ENCODE measurements around the gene CENPE. TPM values are rescaled to one million over a fixed set of nuclear protein-coding genes. Genes with fewer than 3 reads are reported as not detected.

CENPE gene
- total RNA-seq, 1 experiment from 2014 or later, result 80.3 TPM

GRCh38 chr4:103150677-103151076 is 47.5 kb downstream of the CENPE start:
- H3K4me3 ChIP-seq (ENCODE audit: low read depth, low read length, poor library complexity, severe bottlenecking), result no peak overlapping the region
- H3K27ac ChIP-seq (ENCODE audit: low read depth, low read length, poor library complexity, severe bottlenecking), result no peak overlapping the region
- ChIA-PET POLR2A (ENCODE audit: low non-redundant PET) (no interaction called here), CTCF (no interaction called here)
- DNase-seq (ENCODE audit: low spot score), result no peak
- BruUV-seq (replicated peaks), result no TSS peak
- peaks cover 60% of the 10 kb centered on the region for H3K36me3 ChIP-seq (ENCODE audit: insufficient read depth, low read length, poor library complexity, severe bottlenecking)
- H3K4me1 ChIP-seq (ENCODE audit: insufficient read depth, low read length, poor library complexity, severe bottlenecking), result no peaks in the 10 kb centered on the region
- TF ChIP-seq EZH2 (IDR thresholded peaks at IDR 0.05; ENCODE audit: borderline replicate concordance, low read depth, low read length, poor library complexity, severe bottlenecking), result no peak
- TF ChIP-seq CTCF (conservative IDR thresholded peaks at IDR 0.05; ENCODE audit: low read depth, low read length), result no peak
- no peaks in the 10 kb centered on the region for H3K9me3 ChIP-seq (ENCODE audit: low read depth, low read length, poor library complexity, severe bottlenecking)
- H3K27me3 ChIP-seq (replicated peaks; ENCODE audit: insufficient read depth, low read depth, low read length, poor library complexity), result no peaks in the 10 kb centered on the region
- intact Hi-C loops (cut with micrococcal nuclease; ENCODE audit: unreplicated experiment), result no loop called here

- no peak for TF ChIP-seq EZH2 (IDR thresholded peaks at IDR 0.05; ENCODE audit: borderline replicate concordance, low read depth, low read length, poor library complexity, severe bottlenecking)
- TF ChIP-seq CTCF (conservative IDR thresholded peaks at IDR 0.05; ENCODE audit: low read depth, low read length), result no peak
- ChIA-PET CTCF (no interaction called here), POLR2A (ENCODE audit: low non-redundant PET) (no interaction called here)
- Histone ChIP-seq H3K36me3 (ENCODE audit: insufficient read depth, low read length, poor library complexity, severe bottlenecking) (peaks cover 73% of the 10 kb centered on the region), H3K4me1 (ENCODE audit: insufficient read depth, low read length, poor library complexity, severe bottlenecking) (no peaks in the 10 kb centered on the region), H3K27me3 (replicated peaks; ENCODE audit: insufficient read depth, low read depth, low read length, poor library complexity) (no peaks in the 10 kb centered on the region), H3K9me3 (ENCODE audit: low read depth, low read length, poor library complexity, severe bottlenecking) (no peaks in the 10 kb centered on the region), H3K4me3 (ENCODE audit: low read depth, low read length, poor library complexity, severe bottlenecking) (no peak overlapping the region), H3K27ac (ENCODE audit: low read depth, low read length, poor library complexity, severe bottlenecking) (no peak overlapping the region)
- intact Hi-C loops (cut with micrococcal nuclease; ENCODE audit: unreplicated experiment), result no loop called here
- TSS peak; percentile 79 for BruUV-seq (replicated peaks)
- no peak for DNase-seq (ENCODE audit: low spot score)
Measured at GRCh38 chr4:103144926-103145325, 53.2 kb downstream of the CENPE start.

- peaks cover 86% of the 10 kb centered on the region for H3K36me3 ChIP-seq (ENCODE audit: insufficient read depth, low read length, poor library complexity, severe bottlenecking)
- no peaks in the 10 kb centered on the region for H3K4me1 ChIP-seq (ENCODE audit: insufficient read depth, low read length, poor library complexity, severe bottlenecking)
- ChIA-PET POLR2A (ENCODE audit: low non-redundant PET) (no interaction called here), CTCF (no interaction called here)
- intact Hi-C loops (cut with micrococcal nuclease; ENCODE audit: unreplicated experiment), result no loop called here
- no peak overlapping the region for H3K4me3 ChIP-seq (ENCODE audit: low read depth, low read length, poor library complexity, severe bottlenecking)
- TF ChIP-seq EZH2 (IDR thresholded peaks at IDR 0.05; ENCODE audit: borderline replicate concordance, low read depth, low read length, poor library complexity, severe bottlenecking) (no peak), CTCF (conservative IDR thresholded peaks at IDR 0.05; ENCODE audit: low read depth, low read length) (no peak)
- no peaks in the 10 kb centered on the region for H3K27me3 ChIP-seq (replicated peaks; ENCODE audit: insufficient read depth, low read depth, low read length, poor library complexity)
- H3K9me3 ChIP-seq (ENCODE audit: low read depth, low read length, poor library complexity, severe bottlenecking), result no peaks in the 10 kb centered on the region
- no TSS peak for BruUV-seq (replicated peaks)
- no peak overlapping the region for H3K27ac ChIP-seq (ENCODE audit: low read depth, low read length, poor library complexity, severe bottlenecking)
- DNase-seq (ENCODE audit: low spot score), result no peak
Measured at GRCh38 chr4:103137446-103137827, 60.7 kb downstream of the CENPE start.

Measured in A673 (cell line).